ENCODE measurements around the gene TMOD3. TPM values are rescaled to one million over a fixed set of nuclear protein-coding genes. Genes with fewer than 3 reads are reported as not detected.
A peak's percentile ranks its signal among the peaks of the same experiment; 100 is the strongest.

The TMOD3 gene
- total and polyA plus RNA-seq, 5 donors from 2014 or later = 28.3 to 68.2 (median 33.9) TPM

DNA sequence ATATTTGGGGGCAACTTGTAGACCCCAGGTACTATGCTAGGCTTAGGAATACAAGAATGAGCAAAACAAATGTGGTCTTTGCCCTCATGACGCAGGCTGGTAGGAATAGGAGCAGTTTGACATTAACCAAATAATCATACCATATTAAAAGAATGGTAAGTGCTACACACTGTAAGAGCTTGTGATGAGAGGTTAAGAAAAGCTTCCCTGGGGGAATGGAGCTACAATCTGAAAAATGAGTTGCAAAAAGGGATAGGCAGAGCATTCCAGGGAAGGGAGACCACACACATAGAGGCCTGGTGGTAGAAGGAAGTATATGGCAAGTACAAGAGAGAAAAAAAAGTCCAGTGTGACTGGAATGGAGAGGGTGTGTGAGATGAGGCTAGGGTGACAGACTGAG, 37.3 kb downstream of the TMOD3 start:
- Histone ChIP-seq H3K9me3 (ENCODE audit: control insufficient read depth in 2 of 2, low read length in 2 of 2) (no peaks in the 10 kb centered on the region), H3K27me3 (ENCODE audit: control insufficient read depth, insufficient read depth, low read length) (no peaks in the 10 kb centered on the region), H3K4me1 (ENCODE audit: control insufficient read depth, insufficient read depth, low read length, poor library complexity, severe bottlenecking) (peaks cover 10% of the 10 kb centered on the region), H3K4me3 (ENCODE audit: low read depth, low read length) (no peak overlapping the region), H3K36me3 (ENCODE audit: control insufficient read depth, insufficient read depth, low read length) (peaks cover 70% of the 10 kb centered on the region), H3K27ac (ENCODE audit: insufficient read depth, low read length, poor library complexity, severe bottlenecking) (no peak overlapping the region)
- DNase-seq (no peak), ATAC-seq (ENCODE audit: low read depth in 2 of 2) (no peak)
- H3K36me3 Mint-ChIP-seq = peaks cover 53% of the 10 kb centered on the region
- no peaks in the 10 kb centered on the region for H3K9me3 Mint-ChIP-seq
- H3K4me3 Mint-ChIP-seq = no peak overlapping the region
- H3K27ac Mint-ChIP-seq = peak overlapping the region; percentile 16 to 82 (median 70)
- peaks cover 17 to 47% (median 38%) of the 10 kb centered on the region in 4 donors for H3K4me1 Mint-ChIP-seq
- no peaks in the 10 kb centered on the region for H3K27me3 Mint-ChIP-seq

DNA sequence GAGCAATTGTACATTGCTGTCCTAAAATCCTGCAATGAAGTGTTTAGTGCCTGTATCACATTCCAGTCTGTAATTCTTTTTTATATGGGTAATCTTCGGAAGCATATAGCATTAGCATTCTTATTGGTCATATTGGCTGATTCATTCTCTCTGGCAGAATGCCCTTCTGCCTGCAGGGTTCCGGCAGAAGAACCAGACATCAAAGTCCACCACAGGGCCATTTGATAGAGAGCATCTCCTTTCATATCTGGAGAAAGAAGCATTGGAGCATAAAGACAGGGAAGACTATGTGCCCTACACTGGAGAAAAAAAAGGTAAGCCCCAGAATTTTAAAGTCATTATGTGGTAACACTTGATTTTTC, 39.6 kb downstream of the TMOD3 start:
- Histone ChIP-seq H3K27me3 (ENCODE audit: control insufficient read depth, insufficient read depth, low read length) (no peaks in the 10 kb centered on the region), H3K4me1 (ENCODE audit: control insufficient read depth, insufficient read depth, low read length, poor library complexity, severe bottlenecking) (no peaks in the 10 kb centered on the region), H3K9me3 (ENCODE audit: control insufficient read depth in 2 of 2, low read length in 2 of 2) (no peaks in the 10 kb centered on the region), H3K36me3 (ENCODE audit: control insufficient read depth, insufficient read depth, low read length) (peaks cover 71% of the 10 kb centered on the region), H3K27ac (ENCODE audit: insufficient read depth, low read length, poor library complexity, severe bottlenecking) (no peak overlapping the region), H3K4me3 (ENCODE audit: low read depth, low read length) (no peak overlapping the region)
- Mint-ChIP-seq H3K27ac (peak overlapping the region in 1 of 3 donors; percentile 74), H3K9me3 (no peaks in the 10 kb centered on the region), H3K27me3 (no peaks in the 10 kb centered on the region), H3K36me3 (peaks cover 45% of the 10 kb centered on the region), H3K4me3 (peak overlapping the region in 1 of 4 donors; percentile 77), H3K4me1 (peaks cover 4 to 30% (median 21%) of the 10 kb centered on the region in 4 donors)
- ATAC-seq (ENCODE audit: low read depth in 2 of 2) (no peak), DNase-seq (no peak)

DNA sequence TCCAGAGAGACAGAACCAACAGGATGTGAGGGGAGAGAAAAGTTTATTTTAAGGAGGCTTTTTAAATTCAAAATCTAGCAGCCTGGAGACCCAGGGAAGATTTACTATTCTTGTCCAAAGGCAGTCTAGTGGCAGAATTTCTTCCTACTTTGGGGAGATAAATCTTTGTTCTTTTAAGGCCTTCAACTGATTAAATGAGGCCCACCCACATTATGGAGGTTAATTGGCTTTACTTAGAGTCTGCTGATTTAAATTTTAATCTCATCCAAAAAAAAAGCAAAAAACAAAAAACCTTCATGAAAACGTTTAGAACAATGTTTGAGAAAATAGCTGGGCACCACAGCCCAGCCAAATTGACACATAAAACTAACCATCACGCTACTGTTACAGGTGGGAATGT, 41.3 kb downstream of the TMOD3 start:
- Histone ChIP-seq H3K4me3 (ENCODE audit: low read depth, low read length) (no peak overlapping the region), H3K4me1 (ENCODE audit: control insufficient read depth, insufficient read depth, low read length, poor library complexity, severe bottlenecking) (no peaks in the 10 kb centered on the region), H3K27me3 (ENCODE audit: control insufficient read depth, insufficient read depth, low read length) (no peaks in the 10 kb centered on the region), H3K36me3 (ENCODE audit: control insufficient read depth, insufficient read depth, low read length) (peaks cover 71% of the 10 kb centered on the region), H3K9me3 (ENCODE audit: control insufficient read depth in 2 of 2, low read length in 2 of 2) (no peaks in the 10 kb centered on the region), H3K27ac (ENCODE audit: insufficient read depth, low read length, poor library complexity, severe bottlenecking) (no peak overlapping the region)
- Mint-ChIP-seq H3K27me3 (no peaks in the 10 kb centered on the region), H3K4me3 (no peak overlapping the region), H3K4me1 (peaks cover 4 to 22% (median 18%) of the 10 kb centered on the region in 4 donors), H3K36me3 (peaks cover 48% of the 10 kb centered on the region), H3K9me3 (no peaks in the 10 kb centered on the region), H3K27ac (peak overlapping the region in 1 of 3 donors; percentile 3)
- no peak for ATAC-seq (ENCODE audit: low read depth in 2 of 2)
- DNase-seq = no peak

DNA sequence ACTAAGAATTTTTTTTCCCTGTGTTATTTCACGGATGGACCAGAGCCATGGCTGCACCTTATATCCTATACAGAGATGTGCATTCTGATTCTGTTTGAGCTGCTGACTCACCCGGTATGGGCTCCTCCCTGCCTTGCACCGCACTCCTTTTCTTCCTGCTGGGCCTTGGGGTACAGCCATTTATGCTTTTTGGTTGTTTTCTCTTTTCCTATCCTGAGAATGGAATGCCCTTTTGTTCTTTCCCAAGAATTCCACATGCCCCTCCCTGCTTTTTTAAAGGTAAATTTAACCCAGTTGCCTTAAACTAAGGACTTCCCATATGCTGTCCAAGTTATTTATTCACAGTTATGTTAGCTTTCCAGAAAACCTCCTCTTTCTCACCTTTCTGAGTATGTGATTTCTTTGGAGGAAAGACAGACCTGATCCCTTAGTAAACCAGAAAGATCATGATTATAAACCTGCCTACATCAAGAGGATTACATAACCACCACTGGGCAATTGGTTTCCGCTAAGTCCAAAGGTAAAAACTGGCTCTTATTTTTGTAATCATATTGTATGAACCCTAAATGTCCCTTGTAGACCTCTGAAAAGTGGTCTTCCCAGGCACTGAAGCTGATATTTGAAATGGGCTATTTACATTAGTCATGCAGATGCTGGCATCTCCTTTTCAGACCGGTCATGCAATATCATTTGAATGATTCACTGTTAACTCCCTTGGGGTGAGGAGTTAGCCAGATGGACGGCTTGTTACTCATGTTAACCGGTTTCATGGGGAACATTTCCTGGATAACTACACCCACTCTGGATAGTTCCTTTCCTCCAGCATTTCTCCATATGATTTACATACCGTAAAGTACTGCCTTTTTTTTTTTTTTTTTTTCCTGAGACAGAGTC, 45.5 kb downstream of the TMOD3 start:
- peaks cover 7 to 29% (median 29%) of the 10 kb centered on the region in 4 donors for H3K4me1 Mint-ChIP-seq
- peaks cover 43% of the 10 kb centered on the region for H3K36me3 ChIP-seq (ENCODE audit: control insufficient read depth, insufficient read depth, low read length)
- no peaks in the 10 kb centered on the region for H3K9me3 ChIP-seq (ENCODE audit: control insufficient read depth in 2 of 2, low read length in 2 of 2)
- H3K4me1 ChIP-seq (ENCODE audit: control insufficient read depth, insufficient read depth, low read length, poor library complexity, severe bottlenecking) = no peaks in the 10 kb centered on the region
- H3K27me3 Mint-ChIP-seq = no peaks in the 10 kb centered on the region
- H3K9me3 Mint-ChIP-seq = no peaks in the 10 kb centered on the region
- ATAC-seq (ENCODE audit: low read depth in 2 of 2) (no peak), DNase-seq (no peak)
- H3K4me3 ChIP-seq (ENCODE audit: low read depth, low read length) = no peak overlapping the region
- H3K27ac ChIP-seq (ENCODE audit: insufficient read depth, low read length, poor library complexity, severe bottlenecking) = no peak overlapping the region
- no peaks in the 10 kb centered on the region for H3K27me3 ChIP-seq (ENCODE audit: control insufficient read depth, insufficient read depth, low read length)
- H3K4me3 Mint-ChIP-seq = no peak overlapping the region
- H3K27ac Mint-ChIP-seq = peak overlapping the region in 2 of 3 donors; percentile 57 to 62
- H3K36me3 Mint-ChIP-seq = peaks cover 34% of the 10 kb centered on the region

DNA sequence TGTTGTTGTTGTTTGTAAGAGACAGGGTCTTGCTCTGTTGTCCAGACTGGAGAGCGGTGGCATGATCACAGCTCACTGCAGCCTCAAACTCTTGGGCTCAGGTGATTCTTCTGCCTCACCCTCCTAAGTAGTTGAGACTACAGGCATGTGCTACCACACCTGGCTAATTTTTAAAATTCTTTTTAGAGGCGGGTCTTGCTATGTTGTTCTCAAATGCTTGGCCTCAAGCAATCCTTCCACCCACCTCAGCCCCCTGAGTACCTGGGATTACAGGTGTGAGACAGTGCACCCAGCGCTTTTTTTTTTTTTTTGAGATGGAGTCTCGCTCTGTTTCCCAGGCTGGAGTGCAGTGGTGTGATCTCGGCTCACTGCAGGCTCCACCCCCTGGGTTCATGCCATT, 46.7 kb downstream of the TMOD3 start:
- H3K9me3 ChIP-seq (ENCODE audit: control insufficient read depth in 2 of 2, low read length in 2 of 2) = no peaks in the 10 kb centered on the region
- peaks cover 32% of the 10 kb centered on the region for H3K36me3 ChIP-seq (ENCODE audit: control insufficient read depth, insufficient read depth, low read length)
- no peaks in the 10 kb centered on the region for H3K27me3 ChIP-seq (ENCODE audit: control insufficient read depth, insufficient read depth, low read length)
- H3K36me3 Mint-ChIP-seq = peaks cover 24% of the 10 kb centered on the region
- H3K4me3 Mint-ChIP-seq = no peak overlapping the region
- no peak for ATAC-seq (ENCODE audit: low read depth in 2 of 2)
- no peaks in the 10 kb centered on the region for H3K9me3 Mint-ChIP-seq
- H3K27ac Mint-ChIP-seq = no peak overlapping the region
- H3K4me3 ChIP-seq (ENCODE audit: low read depth, low read length) = no peak overlapping the region
- no peak for DNase-seq
- H3K4me1 Mint-ChIP-seq = peaks cover 11 to 40% (median 33%) of the 10 kb centered on the region in 4 donors
- H3K27me3 Mint-ChIP-seq = no peaks in the 10 kb centered on the region
- no peak overlapping the region for H3K27ac ChIP-seq (ENCODE audit: insufficient read depth, low read length, poor library complexity, severe bottlenecking)
- H3K4me1 ChIP-seq (ENCODE audit: control insufficient read depth, insufficient read depth, low read length, poor library complexity, severe bottlenecking) = no peaks in the 10 kb centered on the region

DNA sequence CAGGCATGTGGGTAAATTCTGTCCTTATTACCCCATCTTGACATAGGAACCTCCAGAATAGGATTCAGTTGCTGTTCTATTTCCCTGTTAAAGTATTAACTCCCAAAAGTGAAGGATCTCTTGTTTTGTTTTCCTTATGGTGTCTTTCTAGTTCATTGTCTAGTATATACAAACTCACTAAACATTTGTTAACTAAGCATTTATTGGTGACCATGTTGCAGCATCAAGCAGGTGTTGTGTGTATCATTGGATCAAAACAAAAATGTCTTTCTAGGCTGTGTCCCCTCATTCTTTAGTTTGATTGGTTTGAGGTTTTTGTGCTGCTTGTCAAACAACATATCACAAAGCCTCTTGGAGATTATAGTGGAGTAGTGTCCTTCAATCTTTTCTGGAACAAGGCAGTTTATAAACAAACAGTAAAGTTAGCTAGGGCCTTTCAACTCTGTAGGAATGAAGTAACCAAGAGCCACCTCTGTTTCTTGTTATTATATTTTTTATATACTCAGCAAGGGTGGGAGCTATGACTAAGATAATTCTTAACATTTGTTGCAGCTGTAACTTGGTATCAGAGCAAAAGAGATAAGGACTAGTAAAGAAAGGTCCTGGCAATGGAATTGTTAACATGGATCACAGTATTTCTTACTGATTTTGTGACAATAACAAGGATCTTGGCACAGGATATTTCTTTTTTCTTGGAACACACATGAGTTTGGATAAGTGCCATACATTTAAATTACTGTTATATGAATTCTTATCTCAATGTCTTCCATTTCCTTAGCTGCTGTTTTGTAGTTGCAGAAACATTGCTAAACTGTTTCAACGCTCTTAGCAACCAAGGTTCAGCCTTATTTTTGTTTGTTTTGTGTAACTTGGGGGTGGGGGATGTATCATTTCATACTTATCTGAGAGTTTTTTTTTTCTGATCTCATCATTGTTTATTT, 49.3 kb downstream of the TMOD3 start:
- Histone ChIP-seq H3K9me3 (ENCODE audit: control insufficient read depth in 2 of 2, low read length in 2 of 2) (no peaks in the 10 kb centered on the region), H3K27me3 (ENCODE audit: control insufficient read depth, insufficient read depth, low read length) (no peaks in the 10 kb centered on the region), H3K27ac (ENCODE audit: insufficient read depth, low read length, poor library complexity, severe bottlenecking) (peak overlapping the region; percentile 50), H3K4me1 (ENCODE audit: control insufficient read depth, insufficient read depth, low read length, poor library complexity, severe bottlenecking) (no peaks in the 10 kb centered on the region), H3K4me3 (ENCODE audit: low read depth, low read length) (no peak overlapping the region), H3K36me3 (ENCODE audit: control insufficient read depth, insufficient read depth, low read length) (peaks cover 14% of the 10 kb centered on the region)
- Mint-ChIP-seq H3K4me3 (no peak overlapping the region), H3K27ac (peak overlapping the region; percentile 61 to 89 (median 68)), H3K27me3 (no peaks in the 10 kb centered on the region), H3K36me3 (peaks cover 20% of the 10 kb centered on the region), H3K4me1 (peaks cover 22 to 48% (median 42%) of the 10 kb centered on the region in 4 donors), H3K9me3 (no peaks in the 10 kb centered on the region)
- DNase-seq (peak in 1 of 3 donors; percentile 30), ATAC-seq (ENCODE audit: low read depth in 2 of 2) (peak in 1 of 2 donors; percentile 43)

DNA sequence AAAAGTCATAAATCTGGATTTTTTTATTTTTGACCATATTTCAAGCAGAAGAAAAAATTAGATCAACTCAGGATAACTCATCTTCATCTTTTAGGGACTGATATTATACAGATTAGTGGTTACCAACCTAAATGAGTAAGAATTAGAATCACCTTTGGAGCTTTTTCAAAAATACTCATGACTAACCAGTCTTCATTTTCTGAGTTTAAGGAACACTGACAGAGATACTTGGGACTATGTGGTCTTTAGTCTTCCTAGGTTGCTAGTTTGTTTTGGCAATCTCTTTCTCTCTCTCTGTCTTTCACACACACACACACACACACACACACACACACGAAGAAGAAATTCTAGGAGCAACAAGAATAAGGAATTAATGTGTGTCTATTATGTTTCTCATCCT, 50.1 kb downstream of the TMOD3 start:
- Mint-ChIP-seq H3K9me3 (no peaks in the 10 kb centered on the region), H3K4me3 (no peak overlapping the region), H3K27me3 (no peaks in the 10 kb centered on the region), H3K36me3 (peaks cover 23% of the 10 kb centered on the region), H3K27ac (peak overlapping the region in 2 of 3 donors; percentile 61 to 68), H3K4me1 (peaks cover 26 to 47% (median 45%) of the 10 kb centered on the region in 4 donors)
- ATAC-seq (ENCODE audit: low read depth in 2 of 2) (no peak), DNase-seq (no peak)
- Histone ChIP-seq H3K4me3 (ENCODE audit: low read depth, low read length) (no peak overlapping the region), H3K4me1 (ENCODE audit: control insufficient read depth, insufficient read depth, low read length, poor library complexity, severe bottlenecking) (no peaks in the 10 kb centered on the region), H3K27ac (ENCODE audit: insufficient read depth, low read length, poor library complexity, severe bottlenecking) (peak overlapping the region; percentile 50), H3K27me3 (ENCODE audit: control insufficient read depth, insufficient read depth, low read length) (no peaks in the 10 kb centered on the region), H3K9me3 (ENCODE audit: control insufficient read depth in 2 of 2, low read length in 2 of 2) (no peaks in the 10 kb centered on the region), H3K36me3 (ENCODE audit: control insufficient read depth, insufficient read depth, low read length) (peaks cover 12% of the 10 kb centered on the region)
